GM10847 (cell line): ENCODE measurements around the gene KCTD16.
A peak's percentile ranks its signal among the peaks of the same experiment; 100 is the strongest.

Experiments used
- POLR2A ChIP-seq: IDR thresholded peaks from 2 replicates; pipeline ENCODE4 v1.6.1; 2011; ENCODE audit not compliant: insufficient read length; ENCODE audit errors: extremely low read depth

The KCTD16 gene

DNA sequence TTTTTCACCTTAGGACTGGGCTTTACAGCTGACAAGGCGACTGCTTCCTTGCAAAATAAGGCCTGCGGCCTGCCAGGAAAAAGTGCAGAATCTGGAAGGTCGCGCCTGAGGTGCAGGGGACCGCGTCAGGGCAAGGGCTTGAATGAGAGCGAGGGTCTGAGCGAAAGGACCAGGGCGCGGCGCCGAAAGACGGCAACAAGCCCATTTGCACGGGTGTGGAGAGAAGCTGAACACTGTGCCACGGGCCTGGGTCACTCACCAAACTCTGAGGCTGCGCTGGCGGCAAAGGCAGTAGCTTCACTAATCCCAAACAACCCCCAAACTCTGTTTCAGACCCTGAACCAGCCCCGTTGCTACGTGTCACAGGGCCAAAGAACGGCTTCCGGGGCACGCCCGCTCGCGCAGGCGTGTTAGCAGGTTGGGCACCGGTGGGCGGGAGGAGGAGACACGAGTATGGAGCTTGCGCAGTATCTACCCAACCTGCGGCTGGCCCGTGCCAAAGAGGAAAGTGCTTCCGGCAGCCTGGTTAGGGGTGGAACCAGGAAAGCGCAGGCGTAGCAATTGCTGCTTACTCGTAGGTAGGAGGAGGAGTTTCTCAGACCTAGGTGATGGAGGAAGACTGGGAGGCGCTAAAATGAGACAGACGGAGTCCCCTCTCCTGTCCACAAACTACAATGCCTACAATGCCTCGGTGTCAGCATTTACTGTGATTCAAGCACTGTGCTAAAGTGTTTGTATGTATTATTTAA is at the start of gene KCTD16, which contains the start of gene YIPF5:
Gene KCTD16, plus strand, starts transcription at position 598 of the 749 bp plus-strand sequence.
Gene YIPF5, minus strand, starts transcription at position 384 of the 749 bp plus-strand sequence. CDS start 704 bp downstream, outside the sequence.
- TF ChIP-seq POLR2A, result peak; percentile 69

DNA sequence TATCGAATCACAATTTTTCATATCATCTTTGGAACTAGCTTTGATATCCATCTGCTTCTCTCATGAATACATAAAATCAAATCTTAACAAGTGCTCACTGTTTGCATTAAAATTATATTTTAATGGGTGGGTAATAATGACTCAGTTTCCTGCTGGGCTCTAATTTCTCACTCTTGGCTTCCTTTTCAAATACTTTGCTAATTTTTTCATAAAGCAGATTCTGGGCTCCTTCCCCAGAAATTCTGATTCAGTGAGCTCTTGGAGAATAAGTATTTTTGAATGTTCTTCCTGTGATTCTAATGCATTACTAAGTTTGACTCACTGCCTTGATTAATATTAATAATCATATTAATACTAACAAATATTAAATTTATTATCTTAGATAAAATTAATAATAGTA is 49.1 kb upstream of the KCTD16 start:
- no peak for TF ChIP-seq POLR2A

DNA sequence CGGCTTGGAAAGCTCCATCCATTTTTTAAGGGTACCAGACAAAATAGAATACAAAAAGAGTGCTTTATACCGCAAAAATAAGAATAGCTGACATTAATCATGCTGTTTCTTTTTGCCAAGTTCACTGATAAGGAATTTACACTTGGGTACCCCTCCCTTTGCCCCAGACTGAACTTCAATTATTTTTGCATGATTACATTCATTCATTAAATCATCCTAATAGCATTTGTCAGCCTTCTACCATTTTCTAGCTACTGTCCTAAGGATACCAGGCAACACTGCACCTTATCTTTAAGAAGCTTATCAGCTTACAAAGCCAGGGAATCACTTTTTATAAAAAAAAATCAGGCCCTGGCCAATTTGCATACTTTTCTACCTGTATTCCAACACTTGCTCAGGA is 48.6 kb upstream of the KCTD16 start:
- no peak for TF ChIP-seq POLR2A

DNA sequence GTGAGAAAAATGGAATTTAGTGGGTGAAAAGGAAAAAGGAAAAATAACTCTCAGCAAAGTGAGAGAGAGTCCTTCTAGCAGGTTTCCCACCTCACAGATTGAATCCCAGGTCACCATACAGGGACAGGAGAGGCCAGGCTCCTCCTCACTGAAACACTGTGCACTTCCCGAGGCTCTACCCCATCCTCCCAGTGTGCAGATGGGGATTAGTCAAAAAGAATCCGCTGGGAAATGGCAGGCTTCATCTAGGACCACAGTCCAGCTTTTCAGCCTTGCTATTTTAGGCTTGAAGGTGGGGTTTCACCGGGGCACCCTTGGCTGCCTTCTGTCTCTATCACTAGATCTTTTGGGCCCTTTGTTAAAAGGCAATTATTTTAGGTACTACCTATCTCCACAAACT is 48.0 kb upstream of the KCTD16 start:
- TF ChIP-seq POLR2A, result no peak

DNA sequence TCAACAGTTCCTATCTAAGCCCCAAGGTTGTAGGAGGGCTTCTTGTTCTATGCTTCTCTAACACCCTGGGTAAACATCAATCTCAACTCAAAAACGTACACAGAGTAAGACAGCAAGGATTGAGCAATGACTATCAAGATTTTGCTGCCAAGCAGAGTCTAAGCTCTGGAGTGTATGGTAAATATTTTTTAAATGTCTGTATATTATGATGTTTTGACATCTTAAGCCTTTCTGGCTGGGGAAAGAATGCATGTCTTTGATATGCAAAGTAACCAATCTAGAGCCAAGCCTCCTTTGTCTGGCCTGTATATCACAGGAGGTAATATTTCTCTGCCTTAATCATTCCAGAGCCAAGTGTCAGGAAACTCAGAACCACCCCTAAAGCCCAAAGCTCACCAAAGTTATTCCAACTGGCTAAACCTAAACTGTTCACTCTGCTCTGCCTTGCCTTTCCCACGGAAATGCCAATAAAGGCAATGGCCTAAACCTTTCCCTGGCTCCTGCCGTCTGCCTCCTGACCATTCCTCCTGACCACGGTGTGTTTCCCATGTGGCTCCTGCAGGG is 45.4 kb upstream of the KCTD16 start:
- no peak for TF ChIP-seq POLR2A

DNA sequence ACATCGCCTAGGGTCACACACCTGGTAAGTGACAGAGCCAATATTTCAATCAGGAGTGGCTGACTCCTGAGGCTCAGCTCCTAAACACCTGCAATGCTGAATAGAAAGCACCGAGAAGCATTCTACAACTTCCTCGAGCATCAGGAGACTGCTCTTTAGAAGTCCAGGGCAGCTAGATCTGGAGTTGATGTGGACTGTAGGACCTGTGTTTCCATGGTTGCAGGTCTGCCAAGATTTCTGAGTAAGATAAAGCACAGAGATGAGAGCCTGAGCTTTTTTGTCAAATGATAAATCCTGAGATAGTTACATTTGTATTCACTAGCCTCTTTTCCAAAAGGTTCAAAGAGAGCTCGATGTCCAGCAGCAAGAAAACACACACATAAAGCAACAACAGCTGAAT is 44.0 kb upstream of the KCTD16 start:
- TF ChIP-seq POLR2A, result no peak

DNA sequence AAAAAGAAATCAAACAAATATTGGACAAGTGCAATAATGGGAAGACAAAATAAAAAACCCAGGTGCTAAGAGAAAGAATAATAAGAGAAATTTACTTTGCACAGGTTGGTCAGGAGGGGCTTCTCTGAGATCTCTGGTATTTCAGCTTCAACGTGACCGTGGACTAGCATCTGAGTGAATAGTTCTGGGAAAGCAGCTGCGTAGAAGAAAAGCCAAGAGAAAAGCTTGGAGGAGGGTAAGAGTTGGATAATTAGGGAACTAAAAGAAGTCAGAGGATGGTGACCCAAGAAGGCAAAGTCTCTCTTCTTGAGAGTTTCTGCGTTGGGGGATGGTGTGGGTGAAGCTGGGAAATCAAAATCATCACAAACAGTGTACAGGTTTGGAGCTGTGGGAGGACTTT is 41.8 kb upstream of the KCTD16 start:
- TF ChIP-seq POLR2A, result no peak

DNA sequence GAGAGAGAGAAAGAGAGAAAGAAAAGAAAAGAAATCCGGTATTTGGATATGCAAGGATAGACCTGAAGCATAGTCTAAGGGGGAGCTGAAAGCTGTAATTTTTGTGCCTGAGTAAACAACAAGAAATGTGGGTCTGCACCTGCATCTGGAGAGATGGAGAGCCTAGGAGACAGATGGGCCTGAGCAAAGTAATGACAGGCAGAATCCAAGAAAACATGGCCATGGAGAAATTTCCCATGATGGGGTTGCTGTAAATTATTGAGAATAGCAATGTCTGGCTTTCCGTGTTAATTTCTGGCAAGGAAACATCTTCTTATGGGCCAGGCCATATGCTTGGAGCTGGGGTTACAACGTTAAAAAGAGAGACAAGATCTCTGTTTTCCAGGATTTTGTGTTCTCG is 40.4 kb upstream of the KCTD16 start:
- TF ChIP-seq POLR2A, result no peak

DNA sequence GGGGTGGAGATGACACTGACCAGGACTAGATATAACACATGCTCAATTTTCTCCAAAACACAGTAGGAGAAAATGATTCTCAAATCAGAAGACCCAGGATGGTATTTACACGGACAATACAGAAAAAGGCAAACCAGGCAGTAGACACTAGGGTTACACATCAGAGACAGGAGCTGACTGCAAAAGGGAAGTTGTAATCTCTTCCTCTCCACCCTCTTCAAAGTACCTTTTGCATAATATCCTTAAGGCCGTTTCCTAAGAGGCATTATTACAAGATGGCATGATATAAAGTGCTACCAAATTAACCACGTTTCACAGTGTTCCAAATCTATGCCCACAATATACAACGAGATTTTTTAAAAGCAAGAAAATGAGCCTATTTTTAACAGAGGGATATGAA is 39.4 kb upstream of the KCTD16 start:
- no peak for TF ChIP-seq POLR2A

DNA sequence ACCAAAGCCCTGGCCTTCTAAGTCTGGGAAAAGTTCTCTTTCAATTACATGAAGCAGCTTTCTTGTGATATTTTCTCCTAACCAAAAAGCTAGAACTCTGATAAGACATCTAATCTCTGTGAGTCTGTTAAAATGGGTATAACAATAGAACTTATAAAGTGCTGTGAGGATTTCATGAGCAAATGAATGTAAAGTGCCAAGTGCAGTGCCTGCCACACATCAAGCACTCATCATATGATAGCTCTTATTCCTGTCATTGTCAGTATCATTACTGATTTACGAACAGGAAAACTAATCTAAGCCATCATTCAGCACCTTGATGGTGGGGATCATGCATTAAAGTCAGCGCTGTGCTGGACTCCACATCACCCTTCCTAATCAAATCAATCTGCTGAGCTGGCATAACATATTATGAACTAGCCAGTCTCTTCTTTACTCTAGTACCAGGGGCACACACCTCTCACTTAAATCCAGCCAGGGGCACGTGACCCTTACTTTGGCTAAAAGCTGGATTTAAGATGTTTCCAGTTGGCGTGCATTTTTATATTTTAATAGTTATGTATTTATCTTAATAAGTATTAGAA is 37.5 kb upstream of the KCTD16 start:
- TF ChIP-seq POLR2A, result no peak

DNA sequence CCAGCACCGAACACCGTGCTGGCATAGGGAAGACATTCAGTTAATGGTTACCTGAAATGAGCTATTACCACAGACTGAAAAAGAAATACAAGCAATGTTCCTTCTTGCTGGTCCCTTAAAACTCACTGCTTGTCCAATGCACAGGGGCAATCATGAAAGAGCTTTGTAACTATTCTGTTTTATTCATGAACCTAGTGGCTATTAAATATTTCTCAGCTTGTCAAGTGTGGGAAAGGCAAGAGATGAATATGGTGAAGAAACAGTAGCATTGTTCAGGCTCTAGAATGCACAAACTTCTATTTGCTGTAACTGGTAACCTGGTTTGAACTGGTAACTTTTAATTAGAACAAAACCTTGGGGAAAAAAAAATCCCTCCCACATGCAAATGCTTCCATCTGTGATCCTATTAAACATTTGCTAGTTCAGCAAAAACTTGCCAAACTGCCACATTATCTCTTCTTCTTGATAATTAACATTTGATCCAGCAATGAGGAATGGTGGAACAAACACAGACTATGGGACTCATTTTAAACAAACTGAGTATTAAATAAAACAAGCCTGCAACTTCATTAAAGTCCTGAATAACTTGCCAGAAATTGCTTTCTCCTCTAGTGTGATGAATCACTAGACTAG is 36.4 kb upstream of the KCTD16 start:
- no peak for TF ChIP-seq POLR2A

DNA sequence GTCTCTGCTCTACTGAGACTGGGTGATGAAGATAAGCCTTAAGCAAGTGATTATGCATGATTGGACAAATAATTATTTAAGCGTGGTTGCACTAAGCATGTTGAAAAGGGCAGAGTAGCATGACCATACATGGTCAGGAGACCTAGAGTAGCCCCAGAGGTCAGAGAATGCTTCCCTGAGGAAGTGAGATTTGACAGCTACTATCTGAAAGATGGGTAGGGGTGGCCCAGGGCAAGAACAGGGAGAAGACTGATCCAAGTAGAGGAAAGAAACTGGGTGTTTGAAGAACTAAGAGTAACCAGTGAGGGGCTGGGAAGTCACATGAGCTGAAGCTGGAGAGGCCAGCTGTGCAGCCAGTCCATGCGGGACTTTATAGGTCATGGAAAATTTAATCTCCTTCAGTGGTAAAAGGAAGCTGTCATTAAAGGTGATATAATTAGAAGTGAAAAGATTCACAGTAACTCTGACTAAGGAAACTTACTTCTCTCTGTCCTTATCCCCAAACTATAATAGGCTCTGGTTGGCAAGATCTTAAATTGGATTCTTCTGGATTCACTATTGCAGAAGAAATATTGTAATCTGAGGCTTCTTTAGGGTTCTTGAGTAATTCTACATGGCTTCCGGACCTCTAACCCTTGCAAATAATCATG is 35.4 kb upstream of the KCTD16 start:
- no peak for TF ChIP-seq POLR2A

DNA sequence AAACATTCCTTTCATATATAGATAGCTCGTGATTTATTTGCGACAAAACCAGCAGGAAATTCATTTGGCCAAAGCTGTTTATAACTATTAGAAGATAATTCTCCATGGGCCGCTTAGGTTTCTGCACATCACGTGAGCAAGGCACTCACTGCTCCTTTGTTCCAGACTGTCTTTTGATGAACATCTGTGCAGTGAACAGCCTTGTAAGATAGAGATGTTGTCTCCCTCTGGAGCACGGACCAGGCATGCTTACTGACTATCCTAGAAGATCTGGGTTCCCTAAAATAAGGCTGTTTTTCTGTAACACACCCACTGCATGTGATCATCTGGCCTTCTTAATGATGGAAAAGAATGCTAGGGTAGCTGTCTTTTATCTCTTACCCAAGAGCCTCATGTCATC is 31.1 kb upstream of the KCTD16 start:
- no peak for TF ChIP-seq POLR2A

DNA sequence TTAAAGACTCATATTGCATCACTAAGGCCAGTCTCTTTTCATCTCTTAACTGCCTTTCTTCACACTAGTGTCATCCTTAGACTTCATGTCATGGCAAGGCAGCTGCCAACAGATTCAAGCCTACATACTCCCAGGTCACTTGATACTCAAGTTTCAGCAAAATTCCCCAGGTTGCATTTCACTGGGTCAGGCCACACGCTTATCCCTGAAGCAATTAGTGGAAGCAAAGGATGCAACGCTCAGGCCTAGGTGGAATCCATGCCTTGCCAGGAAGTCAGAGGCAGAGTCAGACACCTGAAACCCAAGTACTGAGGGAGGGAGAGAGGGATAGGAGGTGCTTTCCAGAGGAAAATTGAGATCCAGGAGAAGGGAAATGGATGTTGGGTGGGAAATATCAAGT is 29.1 kb upstream of the KCTD16 start:
- TF ChIP-seq POLR2A, result no peak

DNA sequence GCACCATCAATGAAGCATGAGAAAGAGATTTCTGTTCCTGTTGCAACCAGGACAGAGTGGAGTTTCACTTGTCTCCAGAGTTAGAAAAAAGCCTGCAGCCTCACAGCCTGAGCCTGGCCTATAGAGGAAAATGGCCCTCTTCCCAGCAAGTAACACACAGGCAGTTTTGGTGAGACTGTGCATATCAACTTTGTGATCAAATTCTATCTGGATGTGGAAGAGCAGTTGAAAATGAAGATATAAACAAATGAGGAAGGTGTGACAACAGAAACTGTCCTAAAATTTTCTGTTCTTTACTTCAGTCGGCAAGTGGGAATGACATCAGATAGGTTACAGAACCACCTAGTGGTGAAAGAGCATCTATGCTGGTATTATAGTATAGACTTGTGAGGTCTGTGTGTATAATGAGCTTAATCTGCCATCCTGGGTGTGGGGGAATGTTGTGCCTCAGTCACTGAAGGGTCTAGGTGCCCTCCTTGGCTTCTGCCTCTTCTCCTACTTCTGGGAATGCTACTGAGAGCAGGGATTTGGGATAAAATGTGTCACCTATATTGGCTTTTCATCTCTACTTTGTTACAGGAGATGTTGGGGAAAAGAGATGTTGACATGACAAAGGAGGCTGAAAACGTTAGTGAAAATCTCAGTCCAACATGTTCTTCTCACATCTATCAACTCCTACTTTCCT is 28.4 kb upstream of the KCTD16 start:
- TF ChIP-seq POLR2A, result no peak
